Measurements from ENCODE around the gene RPS6KA1.

RPS6KA1 gene

GRCh38 chr1:26560403-26560780, 30.8 kb downstream of the RPS6KA1 start:
- no peak overlapping the region for H3K4me3 ChIP-seq (ENCODE audit: low read depth, low read length)
- TF ChIP-seq CTCF (IDR thresholded peaks at IDR 0.05; ENCODE audit: borderline replicate concordance, insufficient read depth, low read depth, low read length) = no peak

- H3K4me3 ChIP-seq (ENCODE audit: low read depth, low read length) = no peak overlapping the region
- no peak for TF ChIP-seq CTCF (IDR thresholded peaks at IDR 0.05; ENCODE audit: borderline replicate concordance, insufficient read depth, low read depth, low read length)
Observed at GRCh38 chr1:26570287-26570686, 40.7 kb downstream of the RPS6KA1 start.

GRCh38 chr1:26571381-26571780, 41.8 kb downstream of the RPS6KA1 start:
- H3K4me3 ChIP-seq (ENCODE audit: low read depth, low read length) = no peak overlapping the region
- TF ChIP-seq CTCF (IDR thresholded peaks at IDR 0.05; ENCODE audit: borderline replicate concordance, insufficient read depth, low read depth, low read length) = no peak

- no peak for TF ChIP-seq CTCF (IDR thresholded peaks at IDR 0.05; ENCODE audit: borderline replicate concordance, insufficient read depth, low read depth, low read length)
- no peak overlapping the region for H3K4me3 ChIP-seq (ENCODE audit: low read depth, low read length)
Observed at GRCh38 chr1:26574018-26574417, 44.5 kb downstream of the RPS6KA1 start.

- no peak for TF ChIP-seq CTCF (IDR thresholded peaks at IDR 0.05; ENCODE audit: borderline replicate concordance, insufficient read depth, low read depth, low read length)
- no peak overlapping the region for H3K4me3 ChIP-seq (ENCODE audit: low read depth, low read length)
Observed at GRCh38 chr1:26574719-26575251, 45.2 kb downstream of the RPS6KA1 start.

- no peak overlapping the region for H3K4me3 ChIP-seq (ENCODE audit: low read depth, low read length)
- no peak for TF ChIP-seq CTCF (IDR thresholded peaks at IDR 0.05; ENCODE audit: borderline replicate concordance, insufficient read depth, low read depth, low read length)
Observed at GRCh38 chr1:26575348-26575747, 45.8 kb downstream of the RPS6KA1 start.

GRCh38 chr1:26578167-26578566, 48.6 kb downstream of the RPS6KA1 start:
- H3K4me3 ChIP-seq (ENCODE audit: low read depth, low read length) = no peak overlapping the region
- no peak for TF ChIP-seq CTCF (IDR thresholded peaks at IDR 0.05; ENCODE audit: borderline replicate concordance, insufficient read depth, low read depth, low read length)

All from GM12875 (cell line).